Measurements from ENCODE around the gene UTP25. TPM values are rescaled to one million over a fixed set of nuclear protein-coding genes. Genes with fewer than 3 reads are reported as not detected.
"Not testable (repeated sequence)": the region's sequence is repeated elsewhere in the genome, so short reads cannot be mapped to it uniquely, and the experiment has no call there.

Gene UTP25
- total RNA-seq, 4 donors from 2014 or later: 3.9 to 4.6 (median 4.2) TPM

- in situ Hi-C loops (cut with MboI; ENCODE audit: low sequenced_read_pairs in 4 of 4) (no loop called here), intact Hi-C loops (cut with DNase I; ENCODE audit: low total_unique reads) (no loop called here)
- Histone ChIP-seq H3K27me3 (no peaks in the 10 kb centered on the region), H3K9me3 (no peaks in the 10 kb centered on the region), H3K27ac (no peak overlapping the region), H3K36me3 (no peaks in the 10 kb centered on the region), H3K4me1 (no peaks in the 10 kb centered on the region), H3K4me3 (no peak overlapping the region)
- DNase-seq (no peak), ATAC-seq (no peak)
- TF ChIP-seq CTCF (IDR thresholded peaks at IDR 0.05 in 4 of 5, conservative IDR thresholded peaks at IDR 0.05 in 1 of 5) (no peak), POLR2A (IDR thresholded peaks at IDR 0.05) (no peak)
Observed at GRCh38 chr1:209886219-209886536, 58.4 kb downstream of the UTP25 start.

- H3K9me3 ChIP-seq; intact Hi-C loops (cut with DNase I; ENCODE audit: low total_unique reads); ATAC-seq; H3K4me3 ChIP-seq; H3K36me3 ChIP-seq; in situ Hi-C loops (cut with MboI; ENCODE audit: low sequenced_read_pairs in 4 of 4); H3K27ac ChIP-seq; H3K4me1 ChIP-seq; DNase-seq; H3K27me3 ChIP-seq: not testable (repeated sequence)
Observed at GRCh38 chr1:209888291-209889076, 60.7 kb downstream of the UTP25 start.

GRCh38 chr1:209889077-209889418, 61.3 kb downstream of the UTP25 start:
- in situ Hi-C loops (cut with MboI; ENCODE audit: low sequenced_read_pairs in 4 of 4): no loop called here
- no peaks in the 10 kb centered on the region for H3K36me3 ChIP-seq
- intact Hi-C loops (cut with DNase I; ENCODE audit: low total_unique reads): no loop called here
- H3K4me1 ChIP-seq: no peaks in the 10 kb centered on the region
- H3K9me3 ChIP-seq: no peaks in the 10 kb centered on the region
- no peak overlapping the region for H3K27ac ChIP-seq
- ATAC-seq (no peak), DNase-seq (no peak)
- H3K4me3 ChIP-seq: no peak overlapping the region
- TF ChIP-seq POLR2A (IDR thresholded peaks at IDR 0.05) (no peak), CTCF (IDR thresholded peaks at IDR 0.05 in 4 of 5, conservative IDR thresholded peaks at IDR 0.05 in 1 of 5) (no peak)
- no peaks in the 10 kb centered on the region for H3K27me3 ChIP-seq

DNA sequence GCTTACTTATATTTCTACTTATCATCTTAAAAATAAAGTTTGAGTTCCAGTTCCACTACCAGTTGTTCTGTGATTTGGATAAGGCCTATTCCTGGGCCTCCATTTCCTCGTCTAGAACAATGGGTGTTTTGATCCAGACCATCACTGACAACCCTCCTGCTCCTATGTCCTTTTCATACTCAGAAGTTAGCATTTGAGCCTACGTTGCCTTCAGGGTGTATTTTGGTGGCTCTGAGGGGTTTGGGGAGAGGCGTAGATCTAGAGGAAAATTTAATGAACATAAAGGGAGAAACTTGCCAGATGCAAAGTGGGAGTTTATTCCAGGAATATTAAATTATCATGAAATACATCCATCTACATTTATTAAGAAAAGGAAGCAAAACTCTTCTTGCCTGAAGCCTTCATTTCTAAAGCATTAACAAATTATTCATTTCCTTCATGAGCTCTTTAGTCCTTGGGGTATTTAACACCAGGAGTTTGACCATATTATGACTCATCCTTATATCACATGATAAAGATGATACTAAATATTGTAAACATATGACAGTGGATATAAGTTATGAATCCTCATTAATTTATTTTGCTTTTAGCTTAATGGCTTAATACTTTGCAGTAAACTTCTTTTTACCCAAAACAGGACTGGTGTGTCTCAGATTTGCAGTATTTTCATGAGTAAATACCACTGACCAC, 63.0 kb downstream of the UTP25 start:
- H3K4me3 ChIP-seq: no peak overlapping the region
- TF ChIP-seq POLR2A (IDR thresholded peaks at IDR 0.05): no peak
- TF ChIP-seq CTCF (IDR thresholded peaks at IDR 0.05 in 4 of 5, conservative IDR thresholded peaks at IDR 0.05 in 1 of 5): no peak
- intact Hi-C loops (cut with DNase I; ENCODE audit: low total_unique reads): no loop called here
- H3K4me1 ChIP-seq: no peaks in the 10 kb centered on the region
- H3K36me3 ChIP-seq: no peaks in the 10 kb centered on the region
- in situ Hi-C loops (cut with MboI; ENCODE audit: low sequenced_read_pairs in 4 of 4): no loop called here
- DNase-seq (no peak), ATAC-seq (no peak)
- no peaks in the 10 kb centered on the region for H3K27me3 ChIP-seq
- no peaks in the 10 kb centered on the region for H3K9me3 ChIP-seq
- no peak overlapping the region for H3K27ac ChIP-seq

- no peak overlapping the region for H3K27ac ChIP-seq
- no peaks in the 10 kb centered on the region for H3K4me1 ChIP-seq
- intact Hi-C loops (cut with DNase I; ENCODE audit: low total_unique reads) (no loop called here), in situ Hi-C loops (cut with MboI; ENCODE audit: low sequenced_read_pairs in 4 of 4) (no loop called here)
- ATAC-seq: no peak
- no peak overlapping the region for H3K4me3 ChIP-seq
- DNase-seq: no peak
- H3K9me3 ChIP-seq: no peaks in the 10 kb centered on the region
- no peaks in the 10 kb centered on the region for H3K27me3 ChIP-seq
- TF ChIP-seq POLR2A (IDR thresholded peaks at IDR 0.05) (no peak), CTCF (IDR thresholded peaks at IDR 0.05 in 4 of 5, conservative IDR thresholded peaks at IDR 0.05 in 1 of 5) (no peak)
- no peaks in the 10 kb centered on the region for H3K36me3 ChIP-seq
Observed at GRCh38 chr1:209893751-209894150, 66.0 kb downstream of the UTP25 start.
